GM19238 (cell line): Measurements from ENCODE around the gene ATP8B4.
"Not testable (repeated sequence)": the region's sequence is repeated elsewhere in the genome, so short reads cannot be mapped to it uniquely, and the experiment has no call there.

Experiments used
- DNase-seq: peaks from one replicate; pipeline ENCODE4 v3.0.0; 2011; ENCODE audit warnings: low spot score; ENCODE audit not compliant: insufficient read length

Gene ATP8B4, protein sequence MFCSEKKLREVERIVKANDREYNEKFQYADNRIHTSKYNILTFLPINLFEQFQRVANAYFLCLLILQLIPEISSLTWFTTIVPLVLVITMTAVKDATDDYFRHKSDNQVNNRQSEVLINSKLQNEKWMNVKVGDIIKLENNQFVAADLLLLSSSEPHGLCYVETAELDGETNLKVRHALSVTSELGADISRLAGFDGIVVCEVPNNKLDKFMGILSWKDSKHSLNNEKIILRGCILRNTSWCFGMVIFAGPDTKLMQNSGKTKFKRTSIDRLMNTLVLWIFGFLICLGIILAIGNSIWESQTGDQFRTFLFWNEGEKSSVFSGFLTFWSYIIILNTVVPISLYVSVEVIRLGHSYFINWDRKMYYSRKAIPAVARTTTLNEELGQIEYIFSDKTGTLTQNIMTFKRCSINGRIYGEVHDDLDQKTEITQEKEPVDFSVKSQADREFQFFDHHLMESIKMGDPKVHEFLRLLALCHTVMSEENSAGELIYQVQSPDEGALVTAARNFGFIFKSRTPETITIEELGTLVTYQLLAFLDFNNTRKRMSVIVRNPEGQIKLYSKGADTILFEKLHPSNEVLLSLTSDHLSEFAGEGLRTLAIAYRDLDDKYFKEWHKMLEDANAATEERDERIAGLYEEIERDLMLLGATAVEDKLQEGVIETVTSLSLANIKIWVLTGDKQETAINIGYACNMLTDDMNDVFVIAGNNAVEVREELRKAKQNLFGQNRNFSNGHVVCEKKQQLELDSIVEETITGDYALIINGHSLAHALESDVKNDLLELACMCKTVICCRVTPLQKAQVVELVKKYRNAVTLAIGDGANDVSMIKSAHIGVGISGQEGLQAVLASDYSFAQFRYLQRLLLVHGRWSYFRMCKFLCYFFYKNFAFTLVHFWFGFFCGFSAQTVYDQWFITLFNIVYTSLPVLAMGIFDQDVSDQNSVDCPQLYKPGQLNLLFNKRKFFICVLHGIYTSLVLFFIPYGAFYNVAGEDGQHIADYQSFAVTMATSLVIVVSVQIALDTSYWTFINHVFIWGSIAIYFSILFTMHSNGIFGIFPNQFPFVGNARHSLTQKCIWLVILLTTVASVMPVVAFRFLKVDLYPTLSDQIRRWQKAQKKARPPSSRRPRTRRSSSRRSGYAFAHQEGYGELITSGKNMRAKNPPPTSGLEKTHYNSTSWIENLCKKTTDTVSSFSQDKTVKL

DNA sequence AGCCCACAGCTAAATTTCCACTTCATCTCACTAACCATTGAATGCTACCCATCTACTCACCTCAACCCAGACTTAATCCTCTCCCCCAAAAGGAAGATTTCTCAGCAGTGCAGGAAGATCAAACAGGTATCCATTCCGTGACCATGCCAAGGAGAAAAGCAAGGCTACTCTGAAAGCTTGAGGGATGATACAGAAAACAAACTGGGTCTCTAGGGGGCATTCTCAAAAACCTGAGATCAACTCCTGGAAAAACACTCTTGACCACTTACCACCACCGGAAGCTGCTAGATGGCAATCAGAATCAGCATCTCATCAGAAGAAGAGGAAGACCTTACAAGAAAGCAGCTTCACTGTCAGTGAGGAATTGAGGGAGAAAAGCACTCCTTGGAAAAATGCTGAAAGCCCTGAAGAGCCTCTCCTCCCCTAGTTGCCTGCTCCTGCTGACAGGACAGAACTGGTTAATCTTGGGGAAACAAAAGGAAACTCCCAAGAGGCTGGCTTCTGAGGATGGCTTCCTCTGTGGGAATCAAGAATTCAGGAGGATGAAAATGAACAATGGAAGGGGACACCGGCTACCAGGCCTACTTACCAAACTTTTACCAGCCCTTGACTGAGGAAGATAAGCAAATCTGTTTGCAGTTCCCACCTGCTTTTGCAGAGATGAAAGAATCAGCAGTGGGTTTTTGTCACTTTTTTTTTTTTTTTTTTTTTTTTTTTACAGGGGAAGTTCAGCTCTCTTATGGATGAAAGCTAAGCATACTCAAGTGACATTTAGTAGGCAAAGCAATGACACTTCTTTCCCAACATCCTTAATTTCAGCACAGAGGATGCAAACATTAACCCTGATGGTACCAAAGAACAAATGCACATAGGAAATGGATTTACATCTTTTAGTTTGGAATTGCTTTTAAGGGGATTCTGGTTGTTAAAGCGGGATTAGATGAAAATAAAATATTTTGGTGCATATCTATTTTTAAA lies at the start of gene ATP8B4:
ATP8B4 (minus strand) TSS at position 171 of the 978 bp plus-strand sequence. CDS start 12,267 bp downstream, outside the sequence.
- DNase-seq, result no peak

DNA sequence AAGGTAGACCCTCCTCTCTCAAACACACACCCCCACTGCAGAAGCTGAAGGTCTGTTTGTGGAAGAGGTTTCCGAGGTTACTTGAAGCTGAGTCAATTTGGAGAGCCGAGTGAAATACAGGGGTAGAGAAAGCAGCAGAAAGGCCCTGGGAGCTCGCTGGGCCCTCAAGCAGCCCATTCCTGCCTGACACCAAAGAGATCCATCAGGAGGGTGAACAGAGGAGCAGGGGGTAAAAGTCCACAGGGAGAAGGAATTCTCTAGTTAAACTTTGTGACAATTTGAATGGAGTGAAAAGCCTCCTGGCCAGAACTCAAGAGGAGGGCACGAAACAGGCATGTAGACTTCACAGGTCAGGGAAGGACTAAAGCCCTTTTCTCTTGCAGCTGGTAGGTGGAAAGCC lies 49.3 kb upstream of the ATP8B4 start:
- no peak for DNase-seq

DNA sequence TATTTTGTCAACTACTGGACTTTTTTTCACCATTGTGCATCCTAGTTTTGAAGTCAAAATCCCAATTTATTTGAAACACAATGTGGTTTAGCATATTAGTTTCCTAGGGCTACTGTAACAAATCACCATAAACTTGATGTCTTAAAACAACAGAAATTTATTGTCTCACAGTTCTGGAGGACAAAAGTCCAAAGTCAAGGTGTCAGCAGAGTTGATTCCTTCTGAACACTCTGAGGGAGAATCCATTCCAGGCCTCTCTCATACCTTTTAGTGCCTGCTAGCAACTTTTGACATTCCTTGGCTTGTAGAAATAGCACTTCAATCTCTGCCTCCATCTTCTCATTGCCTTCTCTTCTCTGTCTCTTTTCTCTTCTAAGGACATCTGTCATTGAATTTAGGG lies 48.1 kb upstream of the ATP8B4 start:
- no peak for DNase-seq

DNA sequence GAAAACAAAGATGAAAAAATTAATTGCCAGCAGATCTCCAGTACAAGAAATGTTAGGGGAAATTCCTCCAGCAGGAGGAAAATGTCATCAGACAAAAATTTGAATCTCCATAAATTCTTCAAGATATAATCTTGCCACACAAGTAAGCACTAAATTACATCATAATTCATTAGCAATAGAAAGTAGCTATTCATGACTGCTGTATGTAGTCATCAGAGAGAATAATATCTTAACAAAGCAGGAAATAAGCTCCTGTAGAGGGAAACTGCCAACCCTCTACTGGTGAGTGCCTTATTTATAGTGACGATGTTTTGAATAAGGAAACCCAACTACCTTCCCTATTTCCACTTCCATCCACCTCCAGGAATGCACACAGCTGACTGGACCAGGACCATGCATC lies 47.2 kb upstream of the ATP8B4 start:
- no peak for DNase-seq

DNA sequence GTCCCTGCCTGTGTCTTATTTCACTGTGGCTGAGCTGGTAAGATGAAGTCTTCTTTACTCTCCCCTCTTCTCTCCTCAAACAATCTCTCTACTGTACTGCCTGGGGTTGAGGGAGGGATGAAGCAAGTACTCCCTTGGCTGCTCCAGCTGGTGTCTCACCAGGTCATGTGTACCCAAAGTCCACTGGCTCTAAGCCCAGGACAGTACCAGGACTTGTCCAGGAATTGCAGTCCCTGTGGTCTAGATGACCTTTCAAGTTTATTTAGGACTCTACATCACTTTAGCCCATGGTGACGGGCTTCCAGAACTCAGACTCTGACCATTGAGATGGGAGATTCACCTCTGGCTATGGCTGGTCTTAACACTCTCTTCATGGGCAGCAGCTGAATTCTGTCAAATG lies 45.4 kb upstream of the ATP8B4 start:
- no peak for DNase-seq

DNA sequence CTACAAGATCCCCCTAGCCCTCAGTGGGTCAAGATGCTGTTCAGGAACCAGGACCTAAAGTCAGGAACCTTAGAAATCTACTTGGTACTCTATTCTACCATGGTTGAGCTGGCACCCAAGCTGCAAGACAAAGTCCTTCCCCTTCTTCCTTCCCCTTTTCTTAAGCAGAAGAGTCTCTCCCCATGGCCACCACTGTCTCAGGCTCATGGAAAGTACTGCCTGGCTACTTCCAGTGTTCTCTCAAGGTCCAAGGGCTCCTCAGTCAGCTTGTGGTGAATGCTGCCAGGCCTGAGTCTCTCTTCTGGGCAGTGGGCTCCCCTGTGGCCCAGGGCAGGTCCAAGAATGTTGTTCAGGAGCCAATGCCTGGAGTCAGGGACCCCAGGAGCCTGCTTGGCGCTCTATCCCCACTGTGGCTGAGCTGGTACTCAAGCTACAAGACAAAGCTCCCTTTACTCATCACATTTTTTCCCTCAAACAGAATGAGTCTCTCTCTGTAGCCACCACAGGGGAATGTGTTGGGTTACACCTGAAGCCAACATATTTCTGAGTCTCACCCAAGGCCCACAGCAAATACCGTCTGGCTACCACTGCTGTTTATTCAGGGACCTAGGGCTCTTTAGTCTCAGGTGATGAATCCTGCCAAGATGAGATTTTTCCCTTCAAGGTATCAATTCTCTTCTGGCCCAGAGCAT lies 44.8 kb upstream of the ATP8B4 start:
- DNase-seq, result no peak

DNA sequence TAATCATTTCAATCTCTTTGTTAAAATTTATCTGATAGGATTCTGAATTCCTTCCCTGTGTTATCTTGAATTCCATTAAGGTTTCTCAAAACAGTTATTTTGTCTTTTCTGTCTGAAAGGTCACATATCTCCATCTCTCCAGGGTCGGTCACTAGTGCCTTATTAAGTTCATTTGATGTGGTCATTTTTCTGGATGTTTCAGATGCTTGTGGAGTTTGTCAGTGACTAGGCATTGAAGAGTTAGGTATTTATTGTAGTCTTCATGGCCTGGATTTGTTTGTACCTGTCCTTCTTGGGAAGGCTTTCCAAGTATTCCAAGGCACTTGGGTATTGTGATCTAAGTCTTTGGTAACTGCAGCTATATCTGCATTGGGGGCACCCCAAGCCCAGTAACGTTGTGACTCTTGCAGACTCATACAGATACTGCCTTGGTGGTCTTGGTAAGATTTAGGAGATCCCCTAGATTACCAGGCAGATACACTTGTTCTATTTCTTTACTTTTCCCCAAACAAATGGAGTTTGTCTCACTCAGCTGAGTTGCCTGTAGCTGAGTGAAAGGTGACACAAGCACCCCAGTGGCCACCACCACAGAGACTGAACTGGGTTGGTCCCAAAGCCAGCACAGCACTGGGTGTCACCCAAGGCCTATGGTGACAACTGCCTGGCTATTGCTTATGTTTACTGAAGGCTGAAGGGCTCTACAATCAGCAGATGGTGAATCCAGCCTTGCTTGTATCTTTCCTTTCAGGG lies 44.1 kb upstream of the ATP8B4 start:
- DNase-seq, result no peak

DNA sequence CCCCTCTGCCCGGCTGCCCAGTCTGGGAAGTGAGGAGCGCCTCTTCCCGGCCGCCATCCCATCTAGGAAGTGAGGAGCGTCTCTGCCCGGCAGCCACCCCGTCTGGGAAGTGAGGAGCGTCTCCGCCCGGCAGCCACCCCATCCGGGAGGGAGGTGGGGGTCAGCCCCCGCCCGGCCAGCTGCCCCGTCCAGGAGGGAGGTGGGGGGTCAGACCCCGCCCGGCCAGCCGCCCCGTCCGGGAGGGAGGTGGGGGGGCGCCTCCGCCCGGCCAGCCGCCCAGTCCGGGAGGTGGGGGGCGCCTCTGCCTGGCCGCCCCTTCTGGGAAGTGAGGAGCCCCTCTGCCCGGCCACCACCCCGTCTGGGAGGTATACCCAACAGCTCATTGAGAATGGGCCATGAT lies 39.2 kb upstream of the ATP8B4 start:
- not testable (repeated sequence) for DNase-seq

DNA sequence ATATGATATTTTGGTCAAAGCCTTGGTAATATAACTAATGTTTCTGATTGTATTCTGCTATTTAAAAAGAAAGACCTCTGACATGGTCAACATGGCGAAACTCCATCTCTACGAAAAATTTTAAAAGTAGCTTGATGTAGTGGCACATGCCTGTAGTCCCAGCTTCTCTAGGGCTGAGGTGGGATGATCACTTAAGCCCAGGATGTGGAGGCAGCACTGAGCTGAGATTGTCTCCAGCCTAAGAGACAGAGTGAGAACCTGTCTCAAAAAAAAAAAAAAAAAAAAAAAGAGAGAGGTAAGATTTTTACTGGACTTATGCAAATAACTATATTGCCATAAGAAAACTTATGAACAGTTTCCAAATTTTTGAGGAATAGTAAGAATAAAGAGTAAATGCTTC lies 32.4 kb upstream of the ATP8B4 start:
- no peak for DNase-seq

DNA sequence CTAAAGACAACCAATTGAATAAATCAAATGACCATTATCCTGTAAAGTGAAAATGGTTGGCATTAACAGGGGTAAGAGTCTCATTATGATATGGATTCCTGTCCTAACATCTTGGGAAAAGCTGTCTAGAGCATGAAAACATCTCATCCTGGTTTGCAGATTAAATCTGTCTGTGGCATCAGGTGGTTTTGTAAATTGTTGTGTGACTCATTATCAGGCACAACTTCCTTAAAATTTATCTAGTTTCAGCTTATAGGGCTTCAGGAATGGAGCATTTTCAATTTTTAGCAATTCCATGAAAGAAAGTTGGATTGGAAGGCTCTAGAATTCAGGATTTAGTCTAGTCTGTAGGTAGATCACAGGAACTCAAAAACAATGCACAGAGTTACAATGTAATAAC lies 31.8 kb upstream of the ATP8B4 start:
- DNase-seq, result no peak

DNA sequence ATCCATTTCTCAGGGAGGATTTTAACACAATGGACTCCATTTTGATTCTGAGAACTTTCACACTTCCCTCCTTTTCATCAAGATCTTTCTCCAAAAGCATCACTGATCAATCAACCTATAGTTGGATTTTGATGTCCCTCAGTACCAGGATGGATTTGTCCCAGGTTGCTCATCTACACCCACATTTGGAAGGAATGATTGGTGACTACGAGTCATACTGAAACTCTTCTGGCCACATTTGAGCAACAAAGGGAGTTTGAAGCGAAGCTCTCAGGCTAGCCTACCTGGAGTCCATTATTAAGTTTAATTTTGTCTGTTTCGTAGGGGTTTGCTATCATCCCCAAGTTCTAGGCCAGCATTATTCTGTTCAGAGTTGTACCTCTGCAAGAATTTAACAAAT lies 31.3 kb upstream of the ATP8B4 start:
- DNase-seq, result no peak

DNA sequence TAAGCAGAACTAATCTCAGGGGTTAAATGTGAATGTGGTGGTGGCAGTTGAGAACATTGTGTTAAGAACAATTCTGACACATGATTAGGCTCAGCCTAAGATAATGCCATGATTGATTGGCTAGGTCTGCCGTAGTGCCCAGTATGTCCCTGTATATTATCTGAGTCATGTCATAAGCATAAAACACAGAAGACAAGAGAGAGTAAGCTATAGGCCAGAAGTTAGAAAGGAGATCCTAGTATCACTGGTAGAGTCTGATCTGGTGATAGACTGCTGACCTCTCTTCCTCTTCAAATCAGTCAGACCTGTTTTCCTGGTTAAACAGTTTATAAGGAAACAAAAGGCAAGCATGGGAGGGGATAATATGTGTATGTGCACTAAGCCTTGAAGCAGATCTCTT lies 30.1 kb upstream of the ATP8B4 start:
- DNase-seq, result no peak

DNA sequence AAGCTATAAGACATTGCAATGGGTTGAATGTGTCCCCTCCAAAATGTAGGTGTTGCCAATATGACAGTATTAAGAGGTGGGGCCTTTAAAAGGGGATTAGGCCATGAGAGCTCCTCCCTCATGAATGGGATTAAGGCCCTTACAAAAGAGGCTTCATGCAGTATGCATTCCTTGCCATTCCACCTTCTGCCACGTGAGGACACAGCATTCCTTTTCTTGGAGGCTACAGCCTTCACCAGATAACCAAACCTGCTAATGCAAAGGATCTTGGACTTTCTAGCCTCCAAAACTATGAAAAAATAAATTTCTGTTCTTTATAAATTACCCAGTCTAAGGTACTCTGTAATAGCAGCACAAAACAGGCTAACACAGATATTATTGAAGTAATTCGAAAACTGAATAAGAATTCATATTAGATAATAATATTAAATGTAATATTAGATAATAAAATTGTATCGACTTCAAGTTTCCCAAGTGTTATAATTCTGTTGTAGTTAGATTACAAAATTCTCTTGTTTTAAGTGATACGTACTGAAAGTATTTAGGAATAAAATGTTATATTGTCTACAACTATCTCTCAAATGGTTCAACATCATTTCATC lies 29.4 kb upstream of the ATP8B4 start:
- DNase-seq, result no peak

DNA sequence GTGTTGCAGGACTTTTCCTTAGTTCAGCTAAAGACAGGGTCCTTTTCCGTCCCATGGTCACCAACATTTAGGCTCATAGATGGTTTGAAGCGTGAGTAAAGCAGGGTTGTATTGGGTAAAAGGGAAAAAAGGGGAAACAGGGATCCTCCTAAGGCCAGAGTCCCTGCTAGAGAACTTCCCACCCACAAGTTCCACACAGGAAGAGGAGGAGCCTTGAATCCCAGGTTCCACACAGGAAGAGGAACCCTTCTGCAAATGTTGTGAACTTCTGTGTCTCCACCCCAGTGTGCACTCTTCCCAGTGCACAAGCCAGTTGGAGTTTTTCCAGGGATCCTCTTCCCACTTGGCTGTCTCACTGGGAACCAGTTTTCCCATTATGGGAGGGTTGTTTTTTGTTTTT lies 27.6 kb upstream of the ATP8B4 start:
- no peak for DNase-seq

DNA sequence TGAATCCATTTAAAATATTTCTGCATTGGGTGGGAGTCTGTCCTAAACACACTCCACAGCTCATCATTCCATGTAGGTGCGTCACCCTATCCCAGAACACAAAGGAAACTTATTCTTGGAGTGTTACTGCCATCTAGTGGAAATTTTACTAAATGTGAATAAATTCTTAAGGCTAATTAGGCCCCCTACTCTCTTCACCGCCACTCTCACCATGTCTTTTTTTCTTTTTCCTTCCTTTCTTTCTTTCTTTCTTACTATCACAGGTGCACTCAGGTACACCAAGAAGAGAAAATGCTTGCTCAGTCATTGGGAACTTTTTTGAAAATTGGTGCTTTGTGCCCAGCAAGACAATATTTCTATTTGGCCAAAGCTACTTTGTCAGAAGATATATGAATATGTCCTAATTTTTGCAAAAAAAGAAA lies 26.4 kb upstream of the ATP8B4 start:
- no peak for DNase-seq

DNA sequence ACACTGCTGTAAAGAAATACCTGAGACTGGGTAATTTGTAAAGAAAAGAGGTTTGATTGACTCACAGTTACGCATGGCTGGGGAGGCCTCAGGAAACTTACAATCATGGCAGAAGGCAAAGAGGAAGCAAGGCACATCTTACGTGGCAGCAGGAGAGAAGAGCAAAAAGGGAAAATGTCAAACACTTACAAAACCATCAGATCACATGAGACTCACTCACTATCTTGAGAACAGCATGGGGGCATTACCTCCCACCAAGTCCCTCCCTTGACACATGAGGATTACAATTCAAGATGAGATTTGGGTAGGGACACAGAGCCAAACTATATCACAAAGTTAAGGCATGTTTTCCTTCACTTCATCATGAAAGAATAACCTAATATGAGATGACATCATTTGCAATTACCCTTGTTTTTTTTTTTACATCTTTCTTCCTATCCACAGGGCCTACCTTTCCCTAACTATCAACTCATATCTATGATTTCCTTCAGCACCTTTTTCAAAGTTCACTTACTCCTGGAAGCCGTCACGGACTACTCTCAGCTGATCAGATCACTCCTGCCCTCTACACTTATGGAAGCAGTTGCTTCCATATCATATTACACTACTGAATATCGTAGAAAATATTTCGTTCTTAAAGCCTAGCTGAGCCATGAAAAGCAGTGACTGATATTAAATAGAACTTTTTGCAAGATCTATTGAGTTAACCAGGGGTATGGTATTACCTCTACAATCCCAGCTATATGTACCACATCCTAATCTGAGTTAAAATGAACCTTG lies 25.5 kb upstream of the ATP8B4 start:
- no peak for DNase-seq

DNA sequence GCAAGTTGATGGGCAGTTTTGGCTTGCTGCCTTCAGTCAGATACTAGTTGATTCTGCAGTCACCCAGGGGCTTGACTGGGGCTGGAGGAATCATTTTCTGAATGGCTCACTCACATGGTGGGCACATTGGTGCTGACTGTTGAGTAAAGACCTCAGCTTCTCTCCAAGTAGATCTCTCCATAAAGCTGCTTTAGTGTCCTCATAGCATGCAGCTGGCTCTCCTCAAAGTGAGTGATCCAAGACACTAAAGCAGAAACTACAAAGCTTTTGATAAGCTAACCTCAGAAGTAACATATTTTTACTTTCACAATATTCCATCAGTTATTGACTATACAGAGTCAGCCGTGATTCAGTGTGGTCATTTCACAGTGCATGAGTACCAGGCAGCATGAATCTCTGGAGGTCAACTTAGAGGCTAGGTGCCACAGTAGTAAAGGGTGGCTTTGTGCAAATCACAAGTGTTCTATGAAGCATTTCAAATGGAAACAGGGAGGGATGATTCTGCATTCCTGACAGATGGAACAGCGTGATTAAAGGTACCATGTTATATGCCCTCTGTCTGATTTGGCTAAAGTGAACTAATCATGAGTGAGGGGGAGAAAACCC lies 24.3 kb upstream of the ATP8B4 start:
- DNase-seq, result no peak

DNA sequence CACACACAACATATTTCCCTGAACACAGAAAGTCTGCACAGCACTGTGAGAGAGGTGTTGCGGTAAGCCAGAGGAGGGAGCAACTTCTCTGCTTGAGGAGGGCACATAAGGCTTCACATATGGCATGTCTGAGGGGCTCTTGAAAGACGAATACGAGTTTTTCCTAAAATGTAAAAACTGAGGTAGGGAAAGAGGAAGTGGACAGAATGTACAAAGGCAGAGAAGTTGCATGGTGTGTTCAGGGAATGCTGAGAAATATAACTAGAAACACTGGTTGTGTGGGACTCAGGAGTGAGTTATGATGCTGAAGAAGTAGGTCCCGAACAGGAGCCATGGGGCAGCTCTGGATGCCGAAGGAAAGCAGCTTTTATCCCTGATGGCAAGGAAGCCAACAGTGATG lies 22.8 kb upstream of the ATP8B4 start:
- no peak for DNase-seq
